Peyer's patch (tissue), 4 donors: ENCODE results near the gene ANKRD44. TPM values are rescaled to one million over a fixed set of nuclear protein-coding genes. Genes with fewer than 3 reads are reported as not detected.

Experiments
- DNase-seq, 3 donors: peaks; one replicate each; pipeline ENCODE4 v3.0.0-alpha.2; 2017 to 2019
- H3K27ac ChIP-seq, 4 donors: fragments of 200-600 bp; sonication (generic); one replicate each; pipeline ENCODE4 v1.5.1; 2016 to 2019
- H3K27me3 ChIP-seq, 2 donors: fragments of 200-600 bp; sonication (generic); one replicate each; pipeline ENCODE4 v1.5.1; 2019
- H3K36me3 ChIP-seq, 3 donors: fragments of 200-600 bp; sonication (generic); one replicate each; pipeline ENCODE4 v1.5.1; 2016 to 2019
- H3K4me1 ChIP-seq, 4 donors: fragments of 200-600 bp; sonication (generic); one replicate each; pipeline ENCODE4 v1.5.1; 2016 to 2019
- H3K4me3 ChIP-seq, 4 donors: fragments of 200-600 bp; sonication (generic); 1 replicate in 3 of 4; 2 replicates in 1 of 4; pipeline ENCODE4 v1.5.1; 2016 to 2019; ENCODE audit warnings: mild to moderate bottlenecking in 1 of 4
- H3K9me3 ChIP-seq, 4 donors: fragments of 200-600 bp; sonication (generic); one replicate each; pipeline ENCODE4 v1.5.1; 2016 to 2019; ENCODE audit warnings: mild to moderate bottlenecking in 1 of 4
- CTCF ChIP-seq, 6 experiments: fragments of 450-650 bp in 4 of 6; fragments of 200-600 bp in 2 of 6; sonication (generic) in 1 of 6; IDR thresholded peaks; one replicate each; pipeline ENCODE4 v1.5.1; 2017 to 2019; ENCODE audit warnings: antibody characterized with exemption in 6 of 6, mild to moderate bottlenecking in 3 of 6, moderate library complexity in 1 of 6
- POLR2A ChIP-seq, 2 donors: fragments of 450-650 bp; IDR thresholded peaks; one replicate each; pipeline ENCODE4 v1.5.1; 2017; ENCODE audit warnings: antibody characterized with exemption in 2 of 2, mild to moderate bottlenecking in 2 of 2, moderate library complexity in 2 of 2
- total RNA-seq, 4 donors: library from RNA; depleted of rRNA; stranded (reverse); fragments of >200 nt; gene quantifications; one replicate each; pipeline ENCODE4 v1.1.0, GENCODE V29; 2016

The ANKRD44 gene
- total RNA-seq, 4 donors from 2014 or later, result 24.8 to 215 (median 32.0) TPM

GRCh38 chr2:197210430-197210829, 100.2 kb downstream of the ANKRD44 start:
- TF ChIP-seq POLR2A (IDR thresholded peaks at IDR 0.05), result no peak
- no peak for TF ChIP-seq CTCF (IDR thresholded peaks at IDR 0.05)
- DNase-seq, result no peak
- H3K4me1 ChIP-seq, result peaks cover 0 to 67% (median 13%) of the 10 kb centered on the region in 4 donors
- no peaks in the 10 kb centered on the region for H3K27me3 ChIP-seq
- no peaks in the 10 kb centered on the region for H3K9me3 ChIP-seq
- H3K4me3 ChIP-seq, result no peak overlapping the region
- peak overlapping the region; percentile 66 to 84 (median 74) for H3K27ac ChIP-seq
- no peaks in the 10 kb centered on the region for H3K36me3 ChIP-seq

- H3K27ac ChIP-seq, result peak overlapping the region; percentile 66 to 84 (median 74)
- H3K4me3 ChIP-seq, result no peak overlapping the region
- no peak for DNase-seq
These were observed 100.7 kb downstream of the ANKRD44 start for GRCh38 chr2:197209742-197210408.

GRCh38 chr2:197209246-197209645, 101.3 kb downstream of the ANKRD44 start:
- Histone ChIP-seq H3K9me3 (no peaks in the 10 kb centered on the region), H3K27ac (peak overlapping the region; percentile 66 to 84 (median 74)), H3K4me3 (no peak overlapping the region), H3K27me3 (no peaks in the 10 kb centered on the region), H3K36me3 (no peaks in the 10 kb centered on the region), H3K4me1 (peaks cover 0 to 73% (median 13%) of the 10 kb centered on the region in 4 donors)
- TF ChIP-seq POLR2A (IDR thresholded peaks at IDR 0.05) (no peak), CTCF (IDR thresholded peaks at IDR 0.05) (no peak)
- DNase-seq, result no peak

More at GRCh38 chr2:197209742-197210408, 100.7 kb downstream of the ANKRD44 start:
- Histone ChIP-seq H3K27me3 (no peaks in the 10 kb centered on the region), H3K9me3 (no peaks in the 10 kb centered on the region), H3K4me1 (peaks cover 0 to 70% (median 13%) of the 10 kb centered on the region in 4 donors), H3K36me3 (no peaks in the 10 kb centered on the region)
- TF ChIP-seq POLR2A (IDR thresholded peaks at IDR 0.05) (no peak), CTCF (IDR thresholded peaks at IDR 0.05) (no peak)

GRCh38 chr2:197208841-197209240, 101.7 kb downstream of the ANKRD44 start:
- H3K4me1 ChIP-seq, result peaks cover 0 to 72% (median 13%) of the 10 kb centered on the region in 4 donors

GRCh38 chr2:197208024-197208423, 102.6 kb downstream of the ANKRD44 start:
- H3K27ac ChIP-seq, result peak overlapping the region; percentile 36 to 84 (median 70)
- DNase-seq, result no peak
- no peak for TF ChIP-seq POLR2A (IDR thresholded peaks at IDR 0.05)
- TF ChIP-seq CTCF (IDR thresholded peaks at IDR 0.05), result peak in 1 of 6 experiments; percentile 2

More at GRCh38 chr2:197208841-197209240, 101.7 kb downstream of the ANKRD44 start:
- DNase-seq, result no peak
- Histone ChIP-seq H3K9me3 (no peaks in the 10 kb centered on the region), H3K27me3 (no peaks in the 10 kb centered on the region), H3K36me3 (no peaks in the 10 kb centered on the region), H3K27ac (peak overlapping the region; percentile 66 to 84 (median 74)), H3K4me3 (no peak overlapping the region)
- no peak for TF ChIP-seq CTCF (IDR thresholded peaks at IDR 0.05)
- no peak for TF ChIP-seq POLR2A (IDR thresholded peaks at IDR 0.05)

More at GRCh38 chr2:197208024-197208423, 102.6 kb downstream of the ANKRD44 start:
- Histone ChIP-seq H3K27me3 (no peaks in the 10 kb centered on the region), H3K9me3 (no peaks in the 10 kb centered on the region), H3K4me1 (peaks cover 0 to 64% (median 13%) of the 10 kb centered on the region in 4 donors), H3K4me3 (no peak overlapping the region), H3K36me3 (no peaks in the 10 kb centered on the region)
